Keratinocyte (primary cell): Measurements from ENCODE around the gene ARFGAP3. TPM values are rescaled to one million over a fixed set of nuclear protein-coding genes. Genes with fewer than 3 reads are reported as not detected.

Experiments used
- DNase-seq: peaks from one replicate; pipeline ENCODE4 v3.0.0-alpha.2; 2011; ENCODE audit warnings: low read depth, missing footprints, low spot score
- FAIRE-seq: peaks from 2 replicates; lab custom pipeline; 2011; peaks lifted over from hg19 to GRCh38; lab: Jason Lieb, UNC
- H2AFZ ChIP-seq: 2 replicates; pipeline ENCODE4 v1.6.0; 2012; ENCODE audit warnings: low read length, control low read depth, inconsistent platforms; ENCODE audit not compliant: control insufficient read depth
- H3K27ac ChIP-seq: 2 replicates; pipeline ENCODE4 v1.5.1; 2011; ENCODE audit warnings: low read length; ENCODE audit not compliant: control insufficient read depth, insufficient read depth
- H3K27me3 ChIP-seq: 3 replicates; pipeline ENCODE4 v1.6.0; 2011; ENCODE audit warnings: low read length; ENCODE audit not compliant: control insufficient read depth, insufficient read depth; ENCODE audit errors: extremely low read depth
- H3K36me3 ChIP-seq, 2 experiments: 2 replicates in 1 of 2; 3 replicates in 1 of 2; pipeline ENCODE4 v1.5.1; 2011; ENCODE audit warnings: low read length in 2 of 2, mild to moderate bottlenecking in 1 of 2; ENCODE audit not compliant: control insufficient read depth in 2 of 2, insufficient read depth in 2 of 2; ENCODE audit errors: extremely low read depth in 1 of 2
- H3K4me1 ChIP-seq: 3 replicates; pipeline ENCODE4 v1.5.1; 2011; ENCODE audit warnings: low read length; ENCODE audit not compliant: control insufficient read depth, insufficient read depth; ENCODE audit errors: extremely low read depth
- H3K4me2 ChIP-seq: 3 replicates; pipeline ENCODE4 v1.6.0; 2011; ENCODE audit warnings: low read depth, low read length; ENCODE audit not compliant: control insufficient read depth, insufficient read depth; ENCODE audit errors: extremely low read depth
- H3K4me3 ChIP-seq, 3 experiments: fragments of 200-600 bp in 1 of 3; sonication (generic) in 1 of 3; 2 replicates in 2 of 3; 3 replicates in 1 of 3; pipeline ENCODE4 v1.5.1; 2011 to 2016; ENCODE audit warnings: low read length in 3 of 3, mild to moderate bottlenecking in 3 of 3, control low read depth in 2 of 3, inconsistent platforms in 1 of 3, low read depth in 1 of 3, mixed read lengths in 1 of 3, mixed run types in 1 of 3, moderate library complexity in 1 of 3; ENCODE audit not compliant: control insufficient read depth in 2 of 3, insufficient read depth in 2 of 3; ENCODE audit errors: extremely low read depth in 1 of 3
- H3K79me2 ChIP-seq: 2 replicates; pipeline ENCODE4 v1.6.0; 2012; ENCODE audit warnings: low read length; ENCODE audit not compliant: control insufficient read depth, insufficient read depth
- H3K9ac ChIP-seq: 3 replicates; pipeline ENCODE4 v1.6.0; 2011; ENCODE audit warnings: low read length; ENCODE audit not compliant: control insufficient read depth, insufficient read depth; ENCODE audit errors: extremely low read depth
- H3K9me1 ChIP-seq: 3 replicates; pipeline ENCODE4 v1.6.0; 2011; ENCODE audit warnings: low read length; ENCODE audit not compliant: control insufficient read depth, insufficient read depth; ENCODE audit errors: extremely low read depth
- H3K9me3 ChIP-seq: 2 replicates; pipeline ENCODE4 v1.5.1; 2012; ENCODE audit warnings: low read depth, low read length; ENCODE audit not compliant: control insufficient read depth
- H4K20me1 ChIP-seq: 3 replicates; pipeline ENCODE4 v1.6.0; 2011; ENCODE audit warnings: low read length; ENCODE audit not compliant: control insufficient read depth, insufficient read depth; ENCODE audit errors: extremely low read depth
- EZH2 ChIP-seq: IDR thresholded peaks from one replicate; pipeline ENCODE4 v1.6.1; 2012; ENCODE audit warnings: inconsistent platforms, mild to moderate bottlenecking, low read length, moderate library complexity
- dilution Hi-C: fragments of 300-500 bp; cut with MboI; formaldehyde crosslinking; loops from one replicate; pipeline ENCODE4 v1.7.0; 2020; ENCODE audit warnings: low sequenced_read_pairs; ENCODE audit not compliant: extremely low pct_ligation_motif_present
- polyA plus RNA-seq, 5 experiments: library from polyadenylated mRNA; depleted of rRNA in 3 of 5; stranded (reverse) in 3 of 5; stranded (forward) in 1 of 5; unstranded in 1 of 5; fragments of >200 nt; gene quantifications; 1 replicate in 1 of 5; 2 replicates in 3 of 5; 3 replicates in 1 of 5; pipeline versions ENCODE4 v1.2.1 to v1.2.3, GENCODE V29; 2011 to 2012; ENCODE audit warnings: missing spikeins in 2 of 5, low read depth in 1 of 5, low replicate concordance in 1 of 5
- TF ChIP-seq, protein P1 (sequence below), 3 experiments: IDR thresholded peaks in 1 of 3; conservative IDR thresholded peaks in 1 of 3; optimal IDR thresholded peaks in 1 of 3; 2 replicates in 2 of 3; 3 replicates in 1 of 3; pipeline versions ENCODE3 to v1.5.1; 2011; ENCODE audit warnings: low read length in 3 of 3, mild to moderate bottlenecking in 3 of 3, moderate library complexity in 2 of 3, control low read depth in 1 of 3, inconsistent platforms in 1 of 3; ENCODE audit not compliant: insufficient read depth in 2 of 3; ENCODE audit errors: extremely low read depth in 1 of 3

ARFGAP3 gene
- polyA plus RNA-seq, 1 donor (not counting 4 experiments of a cell fraction or from before 2014, with no cell fraction given), result 28.3 TPM

GRCh38 chr22:42769574-42770447 lies 87.3 kb downstream of the ARFGAP3 start:
- Histone ChIP-seq H3K79me2 (no peaks in the 10 kb centered on the region), H3K9ac (no peak overlapping the region), H3K4me1 (peaks cover 7% of the 10 kb centered on the region), H3K4me3 (no peak overlapping the region), H3K27ac (no peak overlapping the region), H3K36me3 (no peaks in the 10 kb centered on the region), H3K27me3 (peaks cover 3% of the 10 kb centered on the region), H3K9me3 (no peaks in the 10 kb centered on the region), H3K4me2 (no peak overlapping the region), H4K20me1 (no peaks in the 10 kb centered on the region), H2AFZ (no peak overlapping the region), H3K9me1 (no peaks in the 10 kb centered on the region)
- dilution Hi-C loops, result no loop called here
- FAIRE-seq (no peak), DNase-seq (no peak)
- TF ChIP-seq EZH2, result no peak
- TF ChIP-seq, protein P1, sequence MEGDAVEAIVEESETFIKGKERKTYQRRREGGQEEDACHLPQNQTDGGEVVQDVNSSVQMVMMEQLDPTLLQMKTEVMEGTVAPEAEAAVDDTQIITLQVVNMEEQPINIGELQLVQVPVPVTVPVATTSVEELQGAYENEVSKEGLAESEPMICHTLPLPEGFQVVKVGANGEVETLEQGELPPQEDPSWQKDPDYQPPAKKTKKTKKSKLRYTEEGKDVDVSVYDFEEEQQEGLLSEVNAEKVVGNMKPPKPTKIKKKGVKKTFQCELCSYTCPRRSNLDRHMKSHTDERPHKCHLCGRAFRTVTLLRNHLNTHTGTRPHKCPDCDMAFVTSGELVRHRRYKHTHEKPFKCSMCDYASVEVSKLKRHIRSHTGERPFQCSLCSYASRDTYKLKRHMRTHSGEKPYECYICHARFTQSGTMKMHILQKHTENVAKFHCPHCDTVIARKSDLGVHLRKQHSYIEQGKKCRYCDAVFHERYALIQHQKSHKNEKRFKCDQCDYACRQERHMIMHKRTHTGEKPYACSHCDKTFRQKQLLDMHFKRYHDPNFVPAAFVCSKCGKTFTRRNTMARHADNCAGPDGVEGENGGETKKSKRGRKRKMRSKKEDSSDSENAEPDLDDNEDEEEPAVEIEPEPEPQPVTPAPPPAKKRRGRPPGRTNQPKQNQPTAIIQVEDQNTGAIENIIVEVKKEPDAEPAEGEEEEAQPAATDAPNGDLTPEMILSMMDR (optimal IDR thresholded peaks at IDR 0.05 in 1 of 3, IDR thresholded peaks at IDR 0.05 in 1 of 3, conservative IDR thresholded peaks at IDR 0.05 in 1 of 3; ENCODE audit: extremely low read depth in 1 of 3, insufficient read depth in 2 of 3, low read length in 3 of 3), result no peak

GRCh38 chr22:42769238-42769573 lies 87.9 kb downstream of the ARFGAP3 start:
- Histone ChIP-seq H3K27me3 (peaks cover 3% of the 10 kb centered on the region), H4K20me1 (no peaks in the 10 kb centered on the region), H2AFZ (no peak overlapping the region), H3K9me3 (no peaks in the 10 kb centered on the region), H3K9me1 (no peaks in the 10 kb centered on the region), H3K9ac (no peak overlapping the region), H3K79me2 (no peaks in the 10 kb centered on the region), H3K27ac (no peak overlapping the region), H3K4me3 (no peak overlapping the region), H3K4me2 (no peak overlapping the region), H3K36me3 (no peaks in the 10 kb centered on the region), H3K4me1 (peaks cover 7% of the 10 kb centered on the region)
- no peak for TF ChIP-seq EZH2
- TF ChIP-seq, protein P1 (optimal IDR thresholded peaks at IDR 0.05 in 1 of 3, IDR thresholded peaks at IDR 0.05 in 1 of 3, conservative IDR thresholded peaks at IDR 0.05 in 1 of 3; ENCODE audit: extremely low read depth in 1 of 3, insufficient read depth in 2 of 3, low read length in 3 of 3), result no peak
- no peak for DNase-seq
- dilution Hi-C loops, result no loop called here
- no peak for FAIRE-seq
